Activated CD8-positive, alpha-beta memory T cell treated with anti-CD3 and anti-CD28 coated beads for 36 hours (primary cell): ENCODE measurements around the gene CORO1C. TPM values are rescaled to one million over a fixed set of nuclear protein-coding genes. Genes with fewer than 3 reads are reported as not detected.

Experiments used
- CTCF ChIA-PET: fragments of 350-600 bp; sonication (Branson Sonifier 250); formaldehyde crosslinking; loops from one replicate; lab custom pipeline; 2021; ENCODE audit warnings: antibody characterized with exemption; lab: Charles Lee
- POLR2A ChIA-PET: fragments of 350-600 bp; sonication (Branson Sonifier 250); formaldehyde crosslinking; loops from one replicate; lab custom pipeline; 2021; ENCODE audit warnings: antibody characterized with exemption; lab: Charles Lee
- total RNA-seq, 2 experiments: library from RNA; stranded (reverse); gene quantifications; one replicate each; pipeline ENCODE4 v1.2.3, GENCODE V29; 2021

The CORO1C gene
- total RNA-seq, 2 experiments from 2014 or later: 71.0 to 78.7 TPM

- POLR2A ChIA-PET: no interaction called here
- CTCF ChIA-PET: interaction anchor here (0.7 kb wide), 1 partner anchor 1153 kb away, joined by 3 read pairs; no protein-coding TSS in a partner anchor
These were observed 19.7 kb downstream of the CORO1C start for GRCh38 chr12:108711489-108712164.

GRCh38 chr12:108709697-108710096 is 21.6 kb downstream of the CORO1C start:
- CTCF ChIA-PET: no interaction called here
- POLR2A ChIA-PET: no interaction called here

- ChIA-PET CTCF (interaction anchor here (0.9 to 1.2 kb wide), 2 partner anchors 17 kb away, joined by 4 to 6 read pairs; no protein-coding TSS in a partner anchor), POLR2A (no interaction called here)
These were observed 26.8 kb downstream of the CORO1C start for GRCh38 chr12:108704527-108704926.

DNA sequence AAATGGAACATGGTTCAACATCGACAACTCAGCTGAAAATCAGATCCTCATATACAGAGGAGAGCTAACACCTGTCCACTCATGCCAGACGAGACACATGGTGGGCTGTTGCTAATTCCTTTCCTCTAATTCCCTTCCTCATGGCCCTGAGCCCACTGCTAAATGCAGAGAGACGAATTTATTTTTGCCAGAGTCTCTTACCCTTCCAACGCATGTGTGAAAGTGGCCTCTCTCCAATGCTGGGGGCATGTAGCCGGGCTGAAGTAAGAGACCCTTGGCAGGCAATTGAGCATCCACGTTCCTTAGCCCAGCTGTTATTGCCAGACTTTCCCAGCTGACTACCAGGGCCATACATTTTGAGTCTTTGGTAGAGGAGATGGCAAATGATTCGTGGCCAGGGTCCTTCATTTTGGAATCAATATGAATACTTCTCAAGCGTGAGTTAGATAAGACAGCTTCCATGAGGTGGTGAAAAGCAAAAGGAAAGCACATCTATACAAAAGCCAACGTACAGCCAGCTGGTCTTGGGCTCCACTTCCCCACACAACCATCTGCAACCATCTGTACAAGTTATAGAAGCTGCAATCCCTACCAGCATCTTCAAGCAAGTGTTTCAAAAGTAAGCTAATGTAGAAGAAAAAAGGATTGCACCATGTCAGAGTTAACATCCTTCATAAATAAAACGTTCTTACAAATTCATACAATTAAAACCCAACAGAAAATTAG is 28.6 kb downstream of the CORO1C start:
- ChIA-PET POLR2A (interaction anchor here (1.5 kb wide), 1 partner anchor 29 kb away, joined by 4 read pairs; the partner anchor contains the start of gene CORO1C), CTCF (no interaction called here)

DNA sequence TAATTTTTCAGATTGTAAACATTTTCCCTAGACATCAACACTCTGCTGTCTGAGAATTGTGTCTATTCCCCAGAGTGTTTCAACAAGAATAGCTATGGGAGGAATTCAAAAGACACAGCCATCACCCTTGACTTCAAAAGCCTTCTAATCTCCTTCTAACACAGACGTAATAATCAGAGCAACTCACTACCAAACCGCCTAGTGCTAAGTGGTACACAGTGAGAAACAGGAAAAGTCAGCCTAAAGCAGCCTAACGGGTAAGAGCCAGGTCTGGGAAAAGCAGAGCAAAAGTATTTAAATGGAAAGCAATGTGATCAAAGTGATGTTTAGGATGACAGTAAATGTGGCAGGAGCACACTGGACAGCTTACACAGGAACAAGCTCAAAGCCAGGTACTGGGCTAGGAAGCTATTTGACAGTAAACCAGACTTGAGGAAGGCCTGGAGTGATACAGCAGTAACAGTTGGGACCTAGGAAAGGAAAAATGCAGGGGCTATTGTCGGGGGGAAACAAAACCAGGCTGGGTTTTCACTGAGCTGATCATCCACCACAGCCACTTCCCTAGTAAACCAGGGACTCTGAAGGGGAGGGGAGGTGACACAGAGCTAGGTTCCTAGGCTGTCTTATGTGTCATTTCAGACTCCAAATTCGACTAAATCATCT is 29.4 kb downstream of the CORO1C start:
- CTCF ChIA-PET: interaction anchor here (0.8 kb wide), 1 partner anchor 10 kb away, joined by 3 read pairs; no protein-coding TSS in a partner anchor
- POLR2A ChIA-PET: interaction anchor here (1.5 kb wide), 1 partner anchor 30 kb away, joined by 4 read pairs; the partner anchor contains the start of gene CORO1C

- ChIA-PET CTCF (interaction anchor here (0.8 kb wide), 1 partner anchor 9 kb away, joined by 3 read pairs; no protein-coding TSS in a partner anchor), POLR2A (interaction anchor here (1.5 kb wide), 1 partner anchor 31 kb away, joined by 4 read pairs; the partner anchor contains the start of gene CORO1C)
These were observed 30.3 kb downstream of the CORO1C start for GRCh38 chr12:108700833-108701541.

GRCh38 chr12:108699955-108700563 is 31.3 kb downstream of the CORO1C start:
- CTCF ChIA-PET: no interaction called here

GRCh38 chr12:108697905-108698304 is 33.4 kb downstream of the CORO1C start:
- ChIA-PET POLR2A (no interaction called here), CTCF (interaction anchor here (1.1 kb wide), 1 partner anchor 11 kb away, joined by 4 read pairs; no protein-coding TSS in a partner anchor)

More at GRCh38 chr12:108699955-108700563, 31.3 kb downstream of the CORO1C start:
- POLR2A ChIA-PET: no interaction called here

DNA sequence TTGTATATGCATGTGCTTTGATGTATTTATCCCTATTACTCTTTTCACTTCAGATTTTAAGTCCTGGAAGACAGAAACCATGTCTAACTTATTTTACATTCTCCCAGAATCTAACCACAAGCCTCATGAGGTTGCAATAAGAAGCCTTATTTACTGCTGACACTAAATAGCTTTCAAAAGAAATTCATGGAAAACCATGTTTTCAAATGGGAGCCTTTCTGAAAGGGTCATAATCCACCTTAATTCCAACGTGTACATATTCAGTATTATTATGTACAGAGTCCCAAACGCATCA is 34.4 kb downstream of the CORO1C start:
- CTCF ChIA-PET: no interaction called here
- POLR2A ChIA-PET: no interaction called here

DNA sequence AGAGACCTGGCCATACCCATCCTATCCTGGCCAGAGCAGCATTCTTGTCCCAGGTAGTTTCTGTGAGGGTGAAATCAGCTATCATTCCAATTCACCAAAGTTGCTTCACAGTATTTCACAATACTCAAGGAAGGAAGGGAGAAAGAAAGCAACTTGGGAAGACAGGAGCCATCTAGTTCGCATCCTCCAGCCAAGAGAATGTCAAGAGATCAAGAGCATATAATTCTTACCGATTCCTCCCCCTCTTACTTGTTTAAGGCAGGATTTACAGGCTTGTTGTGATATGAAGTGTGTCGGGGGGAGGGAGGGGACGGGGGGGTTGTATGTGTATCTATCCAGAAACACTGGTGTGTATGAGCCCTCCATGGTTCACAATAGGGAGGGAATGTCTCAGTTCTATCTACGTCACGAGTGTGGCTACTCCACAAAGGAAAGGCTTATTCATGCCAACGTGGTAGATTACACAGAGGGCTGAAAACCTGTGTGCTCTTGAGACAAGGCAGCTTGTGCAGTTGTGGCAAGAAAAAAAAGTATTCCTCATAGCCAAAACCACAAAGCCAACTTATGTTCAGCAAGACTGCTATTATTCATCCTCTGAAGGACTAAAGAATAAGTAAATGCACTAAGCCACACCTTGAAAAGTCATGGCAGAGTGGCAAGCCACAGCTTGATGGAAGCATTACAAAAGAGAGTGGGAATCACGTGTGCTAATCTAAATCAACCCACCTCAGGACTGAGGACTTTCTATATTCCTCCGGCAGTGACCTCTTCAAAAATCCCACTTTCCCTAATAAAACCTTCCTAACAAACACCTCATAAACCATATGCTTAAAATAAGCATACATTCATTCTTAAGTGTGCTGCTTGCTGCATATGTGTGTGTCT is 35.0 kb downstream of the CORO1C start:
- POLR2A ChIA-PET: interaction anchor here (0.7 to 1.2 kb wide), 2 partner anchors 34 to 136 kb away, joined by 3 read pairs; no protein-coding TSS in a partner anchor
- CTCF ChIA-PET: interaction anchor here (0.8 to 1.6 kb wide), 4 partner anchors 11 to 142 kb away, joined by 3 to 4 read pairs (median 3); no protein-coding TSS in a partner anchor

- ChIA-PET CTCF (interaction anchor here (1.4 kb wide), 1 partner anchor 63 kb away, joined by 4 read pairs; no protein-coding TSS in a partner anchor), POLR2A (interaction anchor here (0.6 to 0.7 kb wide), 2 partner anchors 60 to 782 kb away, joined by 3 to 10 read pairs; partner anchors contain the start of gene KCTD10)
These were observed 36.5 kb downstream of the CORO1C start for GRCh38 chr12:108694812-108695278.

GRCh38 chr12:108693751-108694150 is 37.6 kb downstream of the CORO1C start:
- POLR2A ChIA-PET: no interaction called here
- CTCF ChIA-PET: interaction anchor here (1.4 kb wide), 1 partner anchor 62 kb away, joined by 4 read pairs; no protein-coding TSS in a partner anchor

DNA sequence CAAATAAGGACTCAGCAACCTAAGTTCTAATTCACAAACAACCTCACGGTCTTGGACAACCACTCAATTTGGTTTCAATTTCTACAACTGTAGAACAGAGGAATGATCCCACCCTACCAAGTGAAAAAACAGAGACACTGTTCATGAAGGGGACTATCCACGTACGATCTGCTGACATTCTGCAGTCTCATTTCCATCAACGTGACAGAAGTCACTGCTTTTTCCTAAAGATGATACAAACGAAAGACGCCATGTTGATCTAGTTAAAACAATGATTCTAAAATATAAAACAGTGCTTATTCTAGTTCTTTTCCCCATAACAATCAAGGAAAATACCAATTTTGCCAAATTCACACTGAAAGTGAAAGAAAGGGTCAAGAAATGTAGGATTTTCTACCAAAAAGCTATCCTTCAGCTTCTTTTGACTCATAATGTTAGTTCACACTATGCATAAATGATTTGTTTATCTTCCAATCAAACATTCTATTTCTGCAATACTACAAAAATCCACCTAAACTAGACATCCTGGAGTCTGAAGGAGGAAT is 38.1 kb downstream of the CORO1C start:
- POLR2A ChIA-PET: no interaction called here
- CTCF ChIA-PET: interaction anchor here (1.4 kb wide), 1 partner anchor 62 kb away, joined by 4 read pairs; no protein-coding TSS in a partner anchor

DNA sequence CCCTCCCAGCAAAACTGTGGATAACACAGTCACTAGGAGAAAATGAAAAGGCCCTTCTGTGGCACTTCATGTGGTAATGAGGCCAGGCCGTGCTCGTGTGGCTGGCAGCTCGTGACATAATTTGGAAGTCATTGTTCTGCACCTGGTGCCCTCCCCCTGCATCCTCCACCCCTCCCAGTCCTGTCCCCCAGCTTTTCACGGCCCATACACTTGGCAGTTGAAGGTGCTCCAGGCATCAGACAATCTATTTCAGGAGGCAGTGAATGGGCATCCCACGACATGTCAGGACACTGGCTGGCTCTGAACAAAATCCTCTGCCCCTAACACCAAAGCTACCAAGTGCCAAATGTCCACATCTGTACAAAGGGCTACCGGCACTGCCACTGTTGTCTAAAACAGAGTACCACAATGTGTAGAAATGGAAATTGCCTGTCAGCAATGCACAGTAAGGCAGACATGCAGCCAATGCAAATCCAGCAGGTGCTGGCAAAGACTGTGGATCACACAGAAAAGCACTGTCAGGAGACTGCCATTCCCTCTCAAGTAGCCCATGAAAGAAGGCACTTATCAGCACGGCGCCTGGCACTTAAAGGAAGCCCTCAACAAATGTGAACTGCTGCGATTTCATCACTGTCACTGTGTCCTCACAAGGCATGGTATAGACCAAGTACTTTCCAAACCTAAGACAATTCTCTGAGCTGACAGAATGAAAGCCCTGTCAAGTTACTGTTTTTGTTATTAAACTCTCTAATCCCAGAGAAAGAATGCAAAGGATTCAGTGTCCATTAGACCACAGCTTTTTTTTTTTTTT is 39.1 kb downstream of the CORO1C start:
- ChIA-PET CTCF (interaction anchor here (0.8 to 0.9 kb wide), 3 partner anchors 9 to 40 kb away, joined by 3 read pairs; no protein-coding TSS in a partner anchor), POLR2A (interaction anchor here (0.7 to 1.1 kb wide), 2 partner anchors 38 to 112 kb away, joined by 3 to 4 read pairs; no protein-coding TSS in a partner anchor)

GRCh38 chr12:108691175-108691997 is 39.9 kb downstream of the CORO1C start:
- CTCF ChIA-PET: interaction anchor here (0.8 to 2.5 kb wide), 7 partner anchors 10 to 147 kb away, joined by 3 to 9 read pairs (median 4); no protein-coding TSS in a partner anchor
- POLR2A ChIA-PET: interaction anchor here (0.7 to 1.4 kb wide), 6 partner anchors 39 to 166 kb away, joined by 3 to 4 read pairs (median 4); partner anchors contain the start of gene SSH1
